ENCODE data around the gene ANKRD33B. TPM values are rescaled to one million over a fixed set of nuclear protein-coding genes. Genes with fewer than 3 reads are reported as not detected.
A peak's percentile ranks its signal among the peaks of the same experiment; 100 is the strongest.

ANKRD33B gene
- total RNA-seq, 1 donor from 2014 or later = 0.84 TPM

- peaks cover 3% of the 10 kb centered on the region for H3K36me3 Mint-ChIP-seq (ENCODE audit: low read depth)
- H3K4me3 Mint-ChIP-seq = no peak overlapping the region
- H3K9me3 Mint-ChIP-seq = no peaks in the 10 kb centered on the region
- H3K27ac Mint-ChIP-seq (ENCODE audit: unreplicated experiment) = no peak overlapping the region
- TF ChIP-seq, protein P1, sequence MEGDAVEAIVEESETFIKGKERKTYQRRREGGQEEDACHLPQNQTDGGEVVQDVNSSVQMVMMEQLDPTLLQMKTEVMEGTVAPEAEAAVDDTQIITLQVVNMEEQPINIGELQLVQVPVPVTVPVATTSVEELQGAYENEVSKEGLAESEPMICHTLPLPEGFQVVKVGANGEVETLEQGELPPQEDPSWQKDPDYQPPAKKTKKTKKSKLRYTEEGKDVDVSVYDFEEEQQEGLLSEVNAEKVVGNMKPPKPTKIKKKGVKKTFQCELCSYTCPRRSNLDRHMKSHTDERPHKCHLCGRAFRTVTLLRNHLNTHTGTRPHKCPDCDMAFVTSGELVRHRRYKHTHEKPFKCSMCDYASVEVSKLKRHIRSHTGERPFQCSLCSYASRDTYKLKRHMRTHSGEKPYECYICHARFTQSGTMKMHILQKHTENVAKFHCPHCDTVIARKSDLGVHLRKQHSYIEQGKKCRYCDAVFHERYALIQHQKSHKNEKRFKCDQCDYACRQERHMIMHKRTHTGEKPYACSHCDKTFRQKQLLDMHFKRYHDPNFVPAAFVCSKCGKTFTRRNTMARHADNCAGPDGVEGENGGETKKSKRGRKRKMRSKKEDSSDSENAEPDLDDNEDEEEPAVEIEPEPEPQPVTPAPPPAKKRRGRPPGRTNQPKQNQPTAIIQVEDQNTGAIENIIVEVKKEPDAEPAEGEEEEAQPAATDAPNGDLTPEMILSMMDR (conservative IDR thresholded peaks at IDR 0.05) = no peak
- H3K4me1 Mint-ChIP-seq = peaks cover 13% of the 10 kb centered on the region
- no peak for DNase-seq (ENCODE audit: low read depth, low spot score)
- H3K27me3 Mint-ChIP-seq (ENCODE audit: low read depth) = no peaks in the 10 kb centered on the region
These were observed 139.1 kb downstream of the ANKRD33B start for GRCh38 chr5:10702911-10703491.

GRCh38 chr5:10703676-10704075, 139.8 kb downstream of the ANKRD33B start:
- TF ChIP-seq, protein P1 (conservative IDR thresholded peaks at IDR 0.05) = no peak
- no peaks in the 10 kb centered on the region for H3K9me3 Mint-ChIP-seq
- peaks cover 13% of the 10 kb centered on the region for H3K4me1 Mint-ChIP-seq
- H3K27me3 Mint-ChIP-seq (ENCODE audit: low read depth) = no peaks in the 10 kb centered on the region
- peaks cover 3% of the 10 kb centered on the region for H3K36me3 Mint-ChIP-seq (ENCODE audit: low read depth)
- no peak for DNase-seq (ENCODE audit: low read depth, low spot score)
- H3K4me3 Mint-ChIP-seq = no peak overlapping the region
- peak overlapping the region; percentile 77 for H3K27ac Mint-ChIP-seq (ENCODE audit: unreplicated experiment)

DNA sequence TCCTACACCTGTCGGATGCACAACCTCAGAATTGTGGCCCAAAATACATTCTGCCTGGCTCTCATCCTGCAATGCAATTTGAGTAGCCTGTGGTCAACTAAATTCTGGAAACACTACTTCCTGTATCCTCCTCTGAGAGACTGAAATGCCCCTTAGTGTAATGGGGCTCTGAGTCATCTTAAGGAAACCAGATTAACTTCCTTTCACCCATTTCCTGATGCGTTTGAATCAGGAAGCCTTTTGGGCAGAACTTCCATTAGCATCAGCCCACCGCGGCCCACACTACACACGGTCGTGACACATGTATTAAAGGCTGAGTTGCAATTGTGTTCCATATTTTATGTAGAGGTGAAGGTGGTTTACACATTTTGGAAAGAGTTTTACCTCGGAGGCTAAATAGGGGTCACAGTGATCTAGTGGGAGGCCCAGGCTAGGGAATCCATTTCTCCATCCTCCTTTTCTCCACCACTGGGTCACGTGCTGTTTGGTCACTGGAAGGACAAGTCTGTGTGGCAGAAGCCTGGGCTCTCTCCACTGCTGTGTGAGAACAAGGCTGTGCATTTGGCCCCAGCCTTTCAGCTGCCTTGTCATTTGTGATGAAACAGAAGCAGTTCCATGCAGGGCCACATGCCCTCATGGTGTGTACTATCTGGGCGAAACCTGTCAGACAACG, 141.2 kb downstream of the ANKRD33B start:
- H3K4me1 Mint-ChIP-seq = peaks cover 3% of the 10 kb centered on the region
- no peak for DNase-seq (ENCODE audit: low read depth, low spot score)
- H3K4me3 Mint-ChIP-seq = no peak overlapping the region
- TF ChIP-seq, protein P1 (conservative IDR thresholded peaks at IDR 0.05) = no peak
- H3K27me3 Mint-ChIP-seq (ENCODE audit: low read depth) = no peaks in the 10 kb centered on the region
- H3K36me3 Mint-ChIP-seq (ENCODE audit: low read depth) = peaks cover 3% of the 10 kb centered on the region
- H3K27ac Mint-ChIP-seq (ENCODE audit: unreplicated experiment) = no peak overlapping the region
- H3K9me3 Mint-ChIP-seq = no peaks in the 10 kb centered on the region

DNA sequence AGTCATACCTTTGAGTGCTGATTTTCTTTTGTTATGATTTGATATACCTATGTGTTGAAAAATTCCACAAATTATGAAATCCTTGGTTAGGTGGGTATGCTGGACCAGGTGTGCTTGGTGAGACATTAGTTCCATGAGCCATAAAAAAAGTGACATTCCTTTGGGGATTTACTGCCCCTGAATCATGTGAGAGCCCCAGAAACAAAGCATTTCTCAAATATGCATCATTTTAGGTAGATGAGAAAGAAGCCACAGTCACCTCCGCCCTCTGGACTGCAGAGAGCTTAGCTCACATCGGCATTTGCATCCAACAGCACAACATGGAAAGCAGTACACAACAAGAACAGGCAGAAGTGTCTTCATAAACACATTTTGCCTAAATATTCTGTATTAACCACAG, 141.9 kb downstream of the ANKRD33B start:
- Mint-ChIP-seq H3K27me3 (ENCODE audit: low read depth) (no peaks in the 10 kb centered on the region), H3K4me1 (no peaks in the 10 kb centered on the region), H3K36me3 (ENCODE audit: low read depth) (peaks cover 3% of the 10 kb centered on the region), H3K4me3 (no peak overlapping the region), H3K27ac (ENCODE audit: unreplicated experiment) (no peak overlapping the region), H3K9me3 (no peaks in the 10 kb centered on the region)
- no peak for DNase-seq (ENCODE audit: low read depth, low spot score)
- TF ChIP-seq, protein P1 (conservative IDR thresholded peaks at IDR 0.05) = no peak

DNA sequence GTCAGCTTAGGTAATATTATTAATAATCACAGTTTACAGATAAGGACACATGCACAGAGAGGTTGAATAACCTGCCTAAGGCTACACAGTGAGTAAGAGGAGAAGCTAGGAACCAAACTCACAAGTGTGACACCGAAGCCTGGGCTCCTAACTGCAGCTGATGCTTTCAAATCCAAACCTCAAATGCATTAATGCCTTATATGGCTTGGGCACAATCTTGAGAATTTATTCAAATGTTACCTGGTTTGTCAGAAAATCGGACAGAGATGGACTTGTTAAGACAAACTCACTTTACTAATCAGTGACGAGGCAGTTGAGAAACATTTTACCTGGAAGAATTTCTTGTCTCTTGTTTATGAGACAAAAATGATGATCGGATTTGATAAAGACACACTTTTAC, 142.5 kb downstream of the ANKRD33B start:
- TF ChIP-seq, protein P1 (conservative IDR thresholded peaks at IDR 0.05) = no peak
- Mint-ChIP-seq H3K27ac (ENCODE audit: unreplicated experiment) (no peak overlapping the region), H3K4me3 (no peak overlapping the region), H3K27me3 (ENCODE audit: low read depth) (no peaks in the 10 kb centered on the region), H3K36me3 (ENCODE audit: low read depth) (peaks cover 3% of the 10 kb centered on the region), H3K4me1 (no peaks in the 10 kb centered on the region), H3K9me3 (no peaks in the 10 kb centered on the region)
- no peak for DNase-seq (ENCODE audit: low read depth, low spot score)

Other genes starting within 250 kb of the ANKRD33B start
- gene MARCHF6, start 210.4 kb upstream of the ANKRD33B start, total RNA-seq = 202 and 207 TPM in 2 replicates
- 0.68 and 1.0 TPM in 2 replicates for gene ROPN1L, start 122.2 kb upstream of the ANKRD33B start, total RNA-seq
- gene DAP, start 197.2 kb downstream of the ANKRD33B start, total RNA-seq = 107 and 111 TPM in 2 replicates

All from neural crest cell (in vitro differentiated cells).